Measurements from ENCODE around the gene RETREG1.

The RETREG1 gene

DNA sequence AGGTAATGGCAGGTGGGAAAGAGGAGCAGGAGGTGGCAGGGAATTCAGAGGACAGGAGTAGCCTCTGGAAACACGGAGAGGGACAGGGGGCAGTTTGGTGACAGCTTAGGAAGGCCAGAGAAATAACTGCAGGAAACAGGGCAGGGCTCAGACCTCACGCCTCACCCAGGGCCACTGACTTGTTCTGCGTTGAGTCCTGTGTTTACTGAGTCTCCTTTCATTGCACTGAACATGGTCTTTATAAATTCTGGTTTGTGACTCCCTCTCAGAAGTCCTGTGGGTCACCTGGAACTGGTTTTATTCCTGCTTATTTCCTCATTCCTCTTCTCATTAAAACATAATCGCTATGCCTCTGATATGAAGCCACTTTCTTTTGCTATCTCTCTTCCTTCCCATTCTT lies 96.0 kb downstream of the RETREG1 start:
- Histone ChIP-seq H2AFZ (ENCODE audit: low read length) (no peak overlapping the region), H4K20me1 (ENCODE audit: insufficient read depth, low read length) (no peaks in the 10 kb centered on the region), H3K9ac (ENCODE audit: low read length) (no peak overlapping the region), H3K9me3 (ENCODE audit: low read length) (no peaks in the 10 kb centered on the region), H3K4me2 (ENCODE audit: low read length) (no peak overlapping the region), H3K27ac (ENCODE audit: low read depth, low read length, poor library complexity, severe bottlenecking) (no peak overlapping the region), H3K79me2 (ENCODE audit: insufficient read depth, low read length) (no peaks in the 10 kb centered on the region), H3K27me3 (ENCODE audit: insufficient read depth, low read length) (no peaks in the 10 kb centered on the region; the same call in 1 of the 2 replicates), H3K36me3 (ENCODE audit: insufficient read depth, low read length) (no peaks in the 10 kb centered on the region), H3F3A (ENCODE audit: insufficient read depth, low read length) (no peaks in the 10 kb centered on the region), H3K9me2 (ENCODE audit: low read depth, low read length) (no peaks in the 10 kb centered on the region), H3K4me3 (ENCODE audit: low read depth, low read length, poor library complexity, severe bottlenecking) (no peak overlapping the region), H3K4me1 (ENCODE audit: insufficient read depth, low read length, severe bottlenecking) (no peaks in the 10 kb centered on the region)
- TF ChIP-seq, protein P1, sequence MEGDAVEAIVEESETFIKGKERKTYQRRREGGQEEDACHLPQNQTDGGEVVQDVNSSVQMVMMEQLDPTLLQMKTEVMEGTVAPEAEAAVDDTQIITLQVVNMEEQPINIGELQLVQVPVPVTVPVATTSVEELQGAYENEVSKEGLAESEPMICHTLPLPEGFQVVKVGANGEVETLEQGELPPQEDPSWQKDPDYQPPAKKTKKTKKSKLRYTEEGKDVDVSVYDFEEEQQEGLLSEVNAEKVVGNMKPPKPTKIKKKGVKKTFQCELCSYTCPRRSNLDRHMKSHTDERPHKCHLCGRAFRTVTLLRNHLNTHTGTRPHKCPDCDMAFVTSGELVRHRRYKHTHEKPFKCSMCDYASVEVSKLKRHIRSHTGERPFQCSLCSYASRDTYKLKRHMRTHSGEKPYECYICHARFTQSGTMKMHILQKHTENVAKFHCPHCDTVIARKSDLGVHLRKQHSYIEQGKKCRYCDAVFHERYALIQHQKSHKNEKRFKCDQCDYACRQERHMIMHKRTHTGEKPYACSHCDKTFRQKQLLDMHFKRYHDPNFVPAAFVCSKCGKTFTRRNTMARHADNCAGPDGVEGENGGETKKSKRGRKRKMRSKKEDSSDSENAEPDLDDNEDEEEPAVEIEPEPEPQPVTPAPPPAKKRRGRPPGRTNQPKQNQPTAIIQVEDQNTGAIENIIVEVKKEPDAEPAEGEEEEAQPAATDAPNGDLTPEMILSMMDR (IDR thresholded peaks at IDR 0.05; ENCODE audit: low read length) = no peak
- no peak for TF ChIP-seq EZH2 (IDR thresholded peaks at IDR 0.05; ENCODE audit: borderline replicate concordance, low read length)

DNA sequence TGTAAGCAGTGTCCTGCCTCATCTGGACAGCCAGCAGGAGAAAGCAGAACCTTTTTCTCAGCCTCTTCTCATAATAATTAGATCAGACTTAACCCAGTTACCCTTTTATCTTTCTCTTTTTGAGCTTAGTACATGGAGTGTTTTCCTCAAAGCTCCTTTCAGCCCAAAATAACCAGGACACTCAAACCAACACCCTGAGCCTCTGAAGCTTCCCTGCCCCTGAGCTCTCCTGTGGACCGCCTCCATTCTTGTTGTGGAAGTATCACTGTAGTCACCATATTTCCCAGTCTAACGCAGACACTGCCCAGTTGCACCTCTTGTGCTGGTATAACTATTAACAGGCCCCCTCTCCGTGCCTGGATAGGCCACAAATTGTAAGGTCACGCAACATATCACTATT lies 97.4 kb downstream of the RETREG1 start:
- TF ChIP-seq EZH2 (IDR thresholded peaks at IDR 0.05; ENCODE audit: borderline replicate concordance, low read length) = no peak
- no peaks in the 10 kb centered on the region for H4K20me1 ChIP-seq (ENCODE audit: insufficient read depth, low read length)
- H3K9me3 ChIP-seq (ENCODE audit: low read length) = no peaks in the 10 kb centered on the region

DNA sequence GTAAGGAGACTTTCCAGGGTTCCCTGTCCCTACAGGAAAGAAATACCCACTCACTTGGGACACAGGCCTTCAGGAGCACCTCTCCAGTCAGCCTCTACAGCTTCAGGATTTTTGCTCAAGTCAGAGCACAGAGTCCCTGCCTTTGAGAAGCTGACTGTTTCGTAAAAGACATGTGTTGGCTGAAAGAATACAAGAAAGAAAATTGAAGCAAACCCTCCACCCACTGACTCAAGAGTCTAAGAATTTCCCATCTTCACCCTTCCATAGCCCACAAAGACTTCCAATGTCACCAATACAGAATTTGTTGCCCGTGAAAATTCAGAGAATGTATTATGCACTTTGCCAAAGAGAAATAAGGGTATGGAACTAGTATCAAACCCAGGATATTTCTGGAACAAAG lies 98.2 kb downstream of the RETREG1 start:
- no peaks in the 10 kb centered on the region for H3F3A ChIP-seq (ENCODE audit: insufficient read depth, low read length)
- TF ChIP-seq, protein P1 (IDR thresholded peaks at IDR 0.05; ENCODE audit: low read length) = no peak
- TF ChIP-seq EZH2 (IDR thresholded peaks at IDR 0.05; ENCODE audit: borderline replicate concordance, low read length) = no peak
- H3K4me3 ChIP-seq (ENCODE audit: low read depth, low read length, poor library complexity, severe bottlenecking) = no peak overlapping the region
- H4K20me1 ChIP-seq (ENCODE audit: insufficient read depth, low read length) = no peaks in the 10 kb centered on the region
- no peak overlapping the region for H3K4me2 ChIP-seq (ENCODE audit: low read length)
- H3K9me2 ChIP-seq (ENCODE audit: low read depth, low read length) = no peaks in the 10 kb centered on the region
- H3K79me2 ChIP-seq (ENCODE audit: insufficient read depth, low read length) = no peaks in the 10 kb centered on the region
- no peak overlapping the region for H3K27ac ChIP-seq (ENCODE audit: low read depth, low read length, poor library complexity, severe bottlenecking)
- no peak overlapping the region for H2AFZ ChIP-seq (ENCODE audit: low read length)
- H3K9me3 ChIP-seq (ENCODE audit: low read length) = no peaks in the 10 kb centered on the region
- H3K36me3 ChIP-seq (ENCODE audit: insufficient read depth, low read length) = no peaks in the 10 kb centered on the region
- no peaks in the 10 kb centered on the region for H3K4me1 ChIP-seq (ENCODE audit: insufficient read depth, low read length, severe bottlenecking)
- no peak overlapping the region for H3K9ac ChIP-seq (ENCODE audit: low read length)
- no peaks in the 10 kb centered on the region; the same call in 1 of the 2 replicates for H3K27me3 ChIP-seq (ENCODE audit: insufficient read depth, low read length)

More for the DNA sequence above, 97.4 kb downstream of the RETREG1 start:
- Histone ChIP-seq H3K9me2 (ENCODE audit: low read depth, low read length) (no peaks in the 10 kb centered on the region), H3K27ac (ENCODE audit: low read depth, low read length, poor library complexity, severe bottlenecking) (no peak overlapping the region), H3K4me1 (ENCODE audit: insufficient read depth, low read length, severe bottlenecking) (no peaks in the 10 kb centered on the region), H3K4me3 (ENCODE audit: low read depth, low read length, poor library complexity, severe bottlenecking) (no peak overlapping the region), H3K79me2 (ENCODE audit: insufficient read depth, low read length) (no peaks in the 10 kb centered on the region), H3K36me3 (ENCODE audit: insufficient read depth, low read length) (no peaks in the 10 kb centered on the region), H3K9ac (ENCODE audit: low read length) (no peak overlapping the region), H2AFZ (ENCODE audit: low read length) (no peak overlapping the region), H3K27me3 (ENCODE audit: insufficient read depth, low read length) (no peaks in the 10 kb centered on the region; the same call in 1 of the 2 replicates), H3F3A (ENCODE audit: insufficient read depth, low read length) (no peaks in the 10 kb centered on the region), H3K4me2 (ENCODE audit: low read length) (no peak overlapping the region)

DNA sequence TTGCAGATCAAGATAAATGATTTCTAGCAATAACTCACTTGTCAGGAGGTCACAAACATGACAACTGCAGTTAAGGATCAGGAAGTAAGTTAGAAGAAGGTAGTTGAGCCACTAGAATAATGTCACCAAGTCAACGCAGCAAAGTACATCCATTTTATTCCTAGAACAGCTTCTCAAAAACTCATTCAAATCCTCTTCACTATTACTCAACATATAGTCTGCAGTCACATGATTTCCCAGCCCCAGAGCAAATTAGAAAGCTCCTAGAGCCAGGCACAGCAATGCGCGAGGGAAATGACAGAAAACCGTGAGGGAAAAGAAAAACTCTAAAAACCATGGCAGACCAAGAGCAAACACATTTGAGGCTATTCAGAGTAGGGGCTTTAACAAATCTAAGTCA lies 101.3 kb downstream of the RETREG1 start:
- Histone ChIP-seq H3K9me3 (ENCODE audit: low read length) (no peaks in the 10 kb centered on the region), H3K27ac (ENCODE audit: low read depth, low read length, poor library complexity, severe bottlenecking) (no peak overlapping the region), H3F3A (ENCODE audit: insufficient read depth, low read length) (no peaks in the 10 kb centered on the region), H3K4me1 (ENCODE audit: insufficient read depth, low read length, severe bottlenecking) (no peaks in the 10 kb centered on the region), H3K79me2 (ENCODE audit: insufficient read depth, low read length) (no peaks in the 10 kb centered on the region), H2AFZ (ENCODE audit: low read length) (no peak overlapping the region), H3K27me3 (ENCODE audit: insufficient read depth, low read length) (no peaks in the 10 kb centered on the region), H3K9ac (ENCODE audit: low read length) (no peak overlapping the region), H3K36me3 (ENCODE audit: insufficient read depth, low read length) (no peaks in the 10 kb centered on the region), H3K4me2 (ENCODE audit: low read length) (no peak overlapping the region), H3K4me3 (ENCODE audit: low read depth, low read length, poor library complexity, severe bottlenecking) (no peak overlapping the region), H3K9me2 (ENCODE audit: low read depth, low read length) (no peaks in the 10 kb centered on the region), H4K20me1 (ENCODE audit: insufficient read depth, low read length) (no peaks in the 10 kb centered on the region)
- TF ChIP-seq, protein P1 (IDR thresholded peaks at IDR 0.05; ENCODE audit: low read length) = no peak
- no peak for TF ChIP-seq EZH2 (IDR thresholded peaks at IDR 0.05; ENCODE audit: borderline replicate concordance, low read length)
